ENCODE results near the gene PRDM16.

PRDM16 gene

GRCh38 chr1:3323021-3323795 is 254.2 kb downstream of the PRDM16 start:
- no peak for TF ChIP-seq ARNTL (CRISPR knock-in tag; IDR thresholded peaks at IDR 0.05; ENCODE audit: borderline replicate concordance, low read depth)
- no peak for ATAC-seq

DNA sequence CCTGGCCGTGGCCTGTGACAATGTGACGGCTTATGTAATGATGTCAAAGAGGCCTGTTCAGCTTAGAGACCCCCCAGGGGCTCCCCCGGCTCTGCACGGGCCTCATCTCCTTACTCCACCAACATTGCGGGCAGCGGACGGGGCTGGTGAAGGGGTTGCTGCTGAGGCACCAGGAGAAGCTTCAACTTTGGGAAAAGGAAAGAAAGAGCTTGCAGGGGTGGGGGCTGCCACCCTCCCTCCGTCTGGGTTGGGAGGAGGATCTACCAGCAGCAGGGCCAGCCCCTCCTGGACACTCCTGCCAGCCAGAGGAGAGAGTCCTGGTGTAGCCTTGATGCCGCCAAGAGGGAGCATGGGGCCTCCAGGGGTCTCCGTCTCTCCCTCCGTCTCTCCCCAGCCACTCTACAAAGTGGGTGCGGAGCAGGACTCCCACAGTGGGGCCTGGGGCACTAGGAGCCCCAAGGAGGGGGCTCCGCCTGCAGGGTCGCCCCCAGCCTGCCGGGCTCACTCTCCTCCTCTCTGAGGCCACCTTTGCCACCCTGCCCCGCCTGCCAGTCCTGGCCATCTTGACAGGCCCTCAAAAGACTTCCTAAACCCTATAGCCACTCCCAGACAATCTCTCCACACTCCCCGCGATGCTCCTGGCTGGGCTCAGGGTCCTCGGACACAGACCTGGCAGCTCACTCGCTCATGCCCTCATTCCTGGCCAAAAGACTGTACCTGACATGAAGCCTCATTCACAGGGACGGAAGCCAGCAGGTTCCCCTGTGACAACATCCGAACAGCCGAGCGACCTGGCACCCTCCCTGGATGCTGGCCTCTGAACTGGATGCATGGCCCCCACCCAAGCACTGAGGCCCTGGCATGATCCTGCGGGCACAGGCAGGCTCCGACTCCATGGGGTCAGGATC is 255.0 kb downstream of the PRDM16 start:
- ATAC-seq, result no peak
- no peak for TF ChIP-seq ESRRG (CRISPR knock-in tag; IDR thresholded peaks at IDR 0.05)
- TF ChIP-seq ISL1 (CRISPR knock-in tag; IDR thresholded peaks at IDR 0.05), result no peak
- TF ChIP-seq CSDC2 (CRISPR knock-in tag; IDR thresholded peaks at IDR 0.05), result no peak
- TF ChIP-seq, protein P1, sequence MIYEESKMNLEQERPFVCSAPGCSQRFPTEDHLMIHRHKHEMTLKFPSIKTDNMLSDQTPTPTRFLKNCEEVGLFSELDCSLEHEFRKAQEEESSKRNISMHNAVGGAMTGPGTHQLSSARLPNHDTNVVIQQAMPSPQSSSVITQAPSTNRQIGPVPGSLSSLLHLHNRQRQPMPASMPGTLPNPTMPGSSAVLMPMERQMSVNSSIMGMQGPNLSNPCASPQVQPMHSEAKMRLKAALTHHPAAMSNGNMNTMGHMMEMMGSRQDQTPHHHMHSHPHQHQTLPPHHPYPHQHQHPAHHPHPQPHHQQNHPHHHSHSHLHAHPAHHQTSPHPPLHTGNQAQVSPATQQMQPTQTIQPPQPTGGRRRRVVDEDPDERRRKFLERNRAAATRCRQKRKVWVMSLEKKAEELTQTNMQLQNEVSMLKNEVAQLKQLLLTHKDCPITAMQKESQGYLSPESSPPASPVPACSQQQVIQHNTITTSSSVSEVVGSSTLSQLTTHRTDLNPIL (CRISPR knock-in tag; IDR thresholded peaks at IDR 0.05; ENCODE audit: low read depth), result no peak
- TF ChIP-seq RARB (CRISPR knock-in tag; IDR thresholded peaks at IDR 0.05), result no peak
- TF ChIP-seq ZFP30 (CRISPR knock-in tag; IDR thresholded peaks at IDR 0.05), result no peak
- TF ChIP-seq PPARA (CRISPR knock-in tag; IDR thresholded peaks at IDR 0.05; ENCODE audit: borderline replicate concordance), result no peak
- TF ChIP-seq ZNF565 (CRISPR knock-in tag; conservative IDR thresholded peaks at IDR 0.05; ENCODE audit: low read depth), result no peak
- TF ChIP-seq OSR1 (CRISPR knock-in tag; IDR thresholded peaks at IDR 0.05), result no peak
- no peak for TF ChIP-seq GLIS3 (CRISPR knock-in tag; IDR thresholded peaks at IDR 0.05)
- TF ChIP-seq, protein P2, sequence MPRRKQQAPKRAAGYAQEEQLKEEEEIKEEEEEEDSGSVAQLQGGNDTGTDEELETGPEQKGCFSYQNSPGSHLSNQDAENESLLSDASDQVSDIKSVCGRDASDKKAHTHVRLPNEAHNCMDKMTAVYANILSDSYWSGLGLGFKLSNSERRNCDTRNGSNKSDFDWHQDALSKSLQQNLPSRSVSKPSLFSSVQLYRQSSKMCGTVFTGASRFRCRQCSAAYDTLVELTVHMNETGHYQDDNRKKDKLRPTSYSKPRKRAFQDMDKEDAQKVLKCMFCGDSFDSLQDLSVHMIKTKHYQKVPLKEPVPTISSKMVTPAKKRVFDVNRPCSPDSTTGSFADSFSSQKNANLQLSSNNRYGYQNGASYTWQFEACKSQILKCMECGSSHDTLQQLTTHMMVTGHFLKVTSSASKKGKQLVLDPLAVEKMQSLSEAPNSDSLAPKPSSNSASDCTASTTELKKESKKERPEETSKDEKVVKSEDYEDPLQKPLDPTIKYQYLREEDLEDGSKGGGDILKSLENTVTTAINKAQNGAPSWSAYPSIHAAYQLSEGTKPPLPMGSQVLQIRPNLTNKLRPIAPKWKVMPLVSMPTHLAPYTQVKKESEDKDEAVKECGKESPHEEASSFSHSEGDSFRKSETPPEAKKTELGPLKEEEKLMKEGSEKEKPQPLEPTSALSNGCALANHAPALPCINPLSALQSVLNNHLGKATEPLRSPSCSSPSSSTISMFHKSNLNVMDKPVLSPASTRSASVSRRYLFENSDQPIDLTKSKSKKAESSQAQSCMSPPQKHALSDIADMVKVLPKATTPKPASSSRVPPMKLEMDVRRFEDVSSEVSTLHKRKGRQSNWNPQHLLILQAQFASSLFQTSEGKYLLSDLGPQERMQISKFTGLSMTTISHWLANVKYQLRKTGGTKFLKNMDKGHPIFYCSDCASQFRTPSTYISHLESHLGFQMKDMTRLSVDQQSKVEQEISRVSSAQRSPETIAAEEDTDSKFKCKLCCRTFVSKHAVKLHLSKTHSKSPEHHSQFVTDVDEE (CRISPR knock-in tag; IDR thresholded peaks at IDR 0.05), result no peak

DNA sequence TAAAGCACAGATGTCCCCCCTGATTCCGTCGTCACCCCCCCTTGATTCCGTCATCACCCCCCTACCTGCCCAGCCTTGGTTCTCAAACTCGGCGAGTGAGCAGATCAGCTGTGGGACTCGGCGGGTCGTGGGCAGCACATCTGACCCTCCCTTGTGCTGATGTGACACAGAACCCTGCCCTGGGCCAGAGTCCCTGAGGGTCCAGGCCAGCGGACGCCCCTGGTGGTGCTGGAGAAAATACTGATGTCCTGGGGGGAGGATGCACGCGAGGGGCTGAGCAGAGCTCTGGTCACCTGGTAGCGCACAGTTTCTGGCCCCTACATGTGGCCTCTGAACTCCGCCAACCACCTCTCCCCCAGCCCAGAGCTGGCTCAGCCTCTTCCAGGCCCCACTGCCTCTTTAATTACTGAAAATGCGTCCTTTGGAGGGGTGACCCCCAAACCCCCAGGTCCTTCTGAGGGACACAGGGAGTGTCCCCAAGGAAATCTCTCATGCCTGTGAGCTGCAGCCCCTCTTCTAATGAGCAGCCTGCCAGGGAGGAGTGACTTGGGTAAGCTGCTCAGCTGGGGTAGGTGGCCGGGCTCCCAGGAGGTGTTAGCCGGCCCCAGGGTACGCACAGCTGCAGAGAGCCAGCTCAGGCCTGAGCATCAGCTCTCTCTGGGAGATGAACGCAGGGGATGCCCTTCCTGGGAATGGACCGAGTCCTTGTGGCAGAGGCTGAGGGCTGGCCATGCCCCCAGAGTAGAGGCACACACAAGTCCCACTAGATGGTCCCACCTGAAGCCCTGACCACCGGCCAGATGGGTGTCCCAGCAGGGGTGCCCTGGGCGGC is 255.9 kb downstream of the PRDM16 start:
- TF ChIP-seq POU6F1 (CRISPR knock-in tag; IDR thresholded peaks at IDR 0.05; ENCODE audit: borderline replicate concordance, low read depth) (no peak), ZFP30 (CRISPR knock-in tag; IDR thresholded peaks at IDR 0.05) (no peak), ZC3H10 (CRISPR knock-in tag; IDR thresholded peaks at IDR 0.05) (no peak)
- TF ChIP-seq, protein P2 (CRISPR knock-in tag; IDR thresholded peaks at IDR 0.05), result no peak
- no peak for ATAC-seq
